K562 (cell line): ENCODE measurements around the gene HADHA. TPM values are rescaled to one million over a fixed set of nuclear protein-coding genes. Genes with fewer than 3 reads are reported as not detected.

Experiments
- CBX3 ChIP-seq, 2 experiments: IDR thresholded peaks; 1 replicate in 1 of 2; 2 replicates in 1 of 2; pipeline ENCODE4 v1.6.1; 2012; ENCODE audit warnings: inconsistent platforms in 2 of 2, low read length in 2 of 2, borderline replicate concordance in 1 of 2, control low read depth in 1 of 2
- EGR1 ChIP-seq: fragments of 450-650 bp; conservative IDR thresholded peaks from 2 replicates; pipeline ENCODE4 v1.6.1; 2017; ENCODE audit warnings: mild to moderate bottlenecking
- ELF1 ChIP-seq: fragments of 200-800 bp; sonication (Bioruptor generic); IDR thresholded peaks from 2 replicates; pipeline ENCODE4 v1.6.1; 2016; ENCODE audit warnings: missing genetic modification characterization, missing compliant biosample characterization
- EZH2 ChIP-seq: IDR thresholded peaks from 2 replicates; pipeline ENCODE4 v1.6.1; 2012; ENCODE audit warnings: low read depth, mild to moderate bottlenecking, inconsistent platforms, low read length, borderline replicate concordance
- MAX ChIP-seq: sonication (generic); formaldehyde crosslinking; IDR thresholded peaks from 2 replicates; pipeline ENCODE4 v1.9.0; 2022; ENCODE audit warnings: mild to moderate bottlenecking, missing genetic modification reagents
- MED1 ChIP-seq: sonication (generic); formaldehyde crosslinking; IDR thresholded peaks from 2 replicates; pipeline ENCODE4 v1.8.1; 2023; ENCODE audit warnings: missing genetic modification reagents, borderline replicate concordance
- NR4A1 ChIP-seq, 2 experiments: fragments of 250-450 bp in 1 of 2; fragments of 450-650 bp in 1 of 2; sonication (Bioruptor Pico) in 1 of 2; IDR thresholded peaks; 2 replicates each; pipeline versions ENCODE4 v1.4.0 to v1.6.1; 2016 to 2020; ENCODE audit warnings: mild to moderate bottlenecking in 2 of 2, missing compliant biosample characterization in 1 of 2, missing genetic modification characterization in 1 of 2, moderate library complexity in 1 of 2
- RAD51 ChIP-seq: fragments of 450-650 bp; IDR thresholded peaks from 2 replicates; pipeline ENCODE4 v1.7.1; 2016; ENCODE audit warnings: low read depth, mild to moderate bottlenecking, borderline replicate concordance
- SMAD3 ChIP-seq: fragments of 450-650 bp; formaldehyde crosslinking; conservative IDR thresholded peaks from 2 replicates; pipeline ENCODE4 v1.4.0; 2020; ENCODE audit warnings: mild to moderate bottlenecking
- SMARCA4 ChIP-seq: fragments of 450-650 bp; IDR thresholded peaks from 2 replicates; pipeline ENCODE4 v1.6.1; 2016
- SNIP1 ChIP-seq: fragments of 450-650 bp; IDR thresholded peaks from 2 replicates; pipeline ENCODE4 v1.7.1; 2017; ENCODE audit warnings: low read depth, mild to moderate bottlenecking
- TGIF2 ChIP-seq: sonication (generic); formaldehyde crosslinking; IDR thresholded peaks from 2 replicates; pipeline ENCODE4 v1.8.1; 2022; ENCODE audit warnings: mild to moderate bottlenecking, missing genetic modification reagents, moderate library complexity
- TOE1 ChIP-seq, 2 experiments: fragments of 450-650 bp in 1 of 2; sonication (generic) in 1 of 2; formaldehyde crosslinking in 1 of 2; IDR thresholded peaks; 2 replicates each; pipeline versions ENCODE4 v1.7.1 to v1.8.0; 2016 to 2022; ENCODE audit warnings: borderline replicate concordance in 2 of 2, mild to moderate bottlenecking in 2 of 2, antibody characterized with exemption in 1 of 2, inconsistent platforms in 1 of 2, low read depth in 1 of 2, missing genetic modification reagents in 1 of 2, moderate library complexity in 1 of 2
- ZMIZ1 ChIP-seq, 2 experiments: fragments of 150-350 bp in 1 of 2; IDR thresholded peaks; 2 replicates each; pipeline ENCODE4 v1.6.1; 2012 to 2016; ENCODE audit warnings: low read depth in 2 of 2, low read length in 2 of 2, mild to moderate bottlenecking in 1 of 2, moderate library complexity in 1 of 2
- ZNF232 ChIP-seq: sonication (generic); formaldehyde crosslinking; IDR thresholded peaks from 2 replicates; pipeline ENCODE4 v1.8.0; 2022; ENCODE audit warnings: mild to moderate bottlenecking, missing genetic modification reagents
- ZNF445 ChIP-seq: fragments of 250-450 bp; sonication (Bioruptor Pico); IDR thresholded peaks from 2 replicates; pipeline ENCODE4 v1.4.0; 2020; ENCODE audit warnings: low read depth, mild to moderate bottlenecking, moderate library complexity
- polyA plus RNA-seq, 8 experiments: library from polyadenylated mRNA; depleted of rRNA in 4 of 8; stranded (reverse) in 5 of 8; unstranded in 3 of 8; fragments of >200 nt; fragmentation: Nextera tagmentation in 2 of 8; fragmentation: Illumina TruSeq in 1 of 8; extraction: Ambion mirVana in 2 of 8; extraction: Trizol in 1 of 8; gene quantifications; 2 replicates each; pipeline versions ENCODE4 v1.2.1 to v1.2.3, GENCODE V29; 2011 to 2014; ENCODE audit warnings: inconsistent platforms in 1 of 8, missing spikeins in 1 of 8
- total RNA-seq, 7 experiments: library from RNA; depleted of rRNA in 6 of 7; stranded (reverse); fragments of >200 nt in 6 of 7; fragmentation: Illumina TruSeq in 2 of 7; extraction: Trizol in 2 of 7; gene quantifications; 2 replicates each; pipeline versions ENCODE4 v1.2.1 to v1.2.3, GENCODE V29; 2011 to 2021; ENCODE audit warnings: low replicate concordance in 1 of 7
- TF ChIP-seq, protein P1 (sequence below): fragments of 250-450 bp; sonication (Bioruptor Pico); IDR thresholded peaks from 2 replicates; pipeline ENCODE4 v1.5.0; 2022; ENCODE audit warnings: mild to moderate bottlenecking
- TF ChIP-seq, protein P2 (sequence below): IDR thresholded peaks from 2 replicates; pipeline ENCODE4 v1.6.1; 2016; ENCODE audit warnings: missing genetic modification characterization, missing compliant biosample characterization

Gene HADHA
- total and polyA plus RNA-seq, 9 of the 15 experiments (the other 6 are each of a cell fraction or from before 2014, with no cell fraction given) = 145 to 326 (median 202) TPM

- TF ChIP-seq SMAD3 (CRISPR knock-in tag) = no peak
- no peak for TF ChIP-seq SNIP1
- TF ChIP-seq ELF1 (tag) = no peak
- no peak for TF ChIP-seq RAD51
- TF ChIP-seq CBX3 (IDR thresholded peaks at IDR 0.05; ENCODE audit: borderline replicate concordance in 1 of 2, low read length in 2 of 2) = no peak
- no peak for TF ChIP-seq MED1 (CRISPR knock-in tag)
- TF ChIP-seq NR4A1 (CRISPR knock-in tag; IDR thresholded peaks at IDR 0.05) = no peak
- no peak for TF ChIP-seq NR4A1 (tag; IDR thresholded peaks at IDR 0.05)
- no peak for TF ChIP-seq TGIF2
- no peak for TF ChIP-seq ZNF445 (CRISPR knock-in tag)
- TF ChIP-seq, protein P1, sequence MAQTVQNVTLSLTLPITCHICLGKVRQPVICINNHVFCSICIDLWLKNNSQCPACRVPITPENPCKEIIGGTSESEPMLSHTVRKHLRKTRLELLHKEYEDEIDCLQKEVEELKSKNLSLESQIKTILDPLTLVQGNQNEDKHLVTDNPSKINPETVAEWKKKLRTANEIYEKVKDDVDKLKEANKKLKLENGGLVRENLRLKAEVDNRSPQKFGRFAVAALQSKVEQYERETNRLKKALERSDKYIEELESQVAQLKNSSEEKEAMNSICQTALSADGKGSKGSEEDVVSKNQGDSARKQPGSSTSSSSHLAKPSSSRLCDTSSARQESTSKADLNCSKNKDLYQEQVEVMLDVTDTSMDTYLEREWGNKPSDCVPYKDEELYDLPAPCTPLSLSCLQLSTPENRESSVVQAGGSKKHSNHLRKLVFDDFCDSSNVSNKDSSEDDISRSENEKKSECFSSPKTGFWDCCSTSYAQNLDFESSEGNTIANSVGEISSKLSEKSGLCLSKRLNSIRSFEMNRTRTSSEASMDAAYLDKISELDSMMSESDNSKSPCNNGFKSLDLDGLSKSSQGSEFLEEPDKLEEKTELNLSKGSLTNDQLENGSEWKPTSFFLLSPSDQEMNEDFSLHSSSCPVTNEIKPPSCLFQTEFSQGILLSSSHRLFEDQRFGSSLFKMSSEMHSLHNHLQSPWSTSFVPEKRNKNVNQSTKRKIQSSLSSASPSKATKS (CRISPR knock-in tag) = no peak
- TF ChIP-seq SMARCA4 = no peak
- TF ChIP-seq ZMIZ1 (IDR thresholded peaks at IDR 0.05; ENCODE audit: low read depth in 2 of 2, low read length in 2 of 2) = no peak
- TF ChIP-seq, protein P2, sequence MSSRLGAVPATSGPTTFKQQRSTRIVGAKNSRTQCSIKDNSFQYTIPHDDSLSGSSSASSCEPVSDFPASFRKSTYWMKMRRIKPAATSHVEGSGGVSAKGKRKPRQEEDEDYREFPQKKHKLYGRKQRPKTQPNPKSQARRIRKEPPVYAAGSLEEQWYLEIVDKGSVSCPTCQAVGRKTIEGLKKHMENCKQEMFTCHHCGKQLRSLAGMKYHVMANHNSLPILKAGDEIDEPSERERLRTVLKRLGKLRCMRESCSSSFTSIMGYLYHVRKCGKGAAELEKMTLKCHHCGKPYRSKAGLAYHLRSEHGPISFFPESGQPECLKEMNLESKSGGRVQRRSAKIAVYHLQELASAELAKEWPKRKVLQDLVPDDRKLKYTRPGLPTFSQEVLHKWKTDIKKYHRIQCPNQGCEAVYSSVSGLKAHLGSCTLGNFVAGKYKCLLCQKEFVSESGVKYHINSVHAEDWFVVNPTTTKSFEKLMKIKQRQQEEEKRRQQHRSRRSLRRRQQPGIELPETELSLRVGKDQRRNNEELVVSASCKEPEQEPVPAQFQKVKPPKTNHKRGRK (tag) = no peak
- TF ChIP-seq EGR1 = no peak; the same call in 1 of the 2 replicates
- TF ChIP-seq TOE1 (IDR thresholded peaks at IDR 0.05; ENCODE audit: borderline replicate concordance) = no peak
- TF ChIP-seq TOE1 (CRISPR knock-in tag; IDR thresholded peaks at IDR 0.05; ENCODE audit: borderline replicate concordance, low read depth) = no peak
- TF ChIP-seq MAX = 0 out of 2 replicates have a peak, but pooled peaks have one; percentile 27
- TF ChIP-seq EZH2 = no peak
- no peak for TF ChIP-seq ZNF232 (CRISPR knock-in tag)
Observed at GRCh38 chr2:26172871-26173775, 71.3 kb downstream of the HADHA start, which contains the start of gene GAREM2 (continued).
